Vagina (tissue), 2 donors: ENCODE results near the gene PTMA. TPM values are rescaled to one million over a fixed set of nuclear protein-coding genes. Genes with fewer than 3 reads are reported as not detected.

Source experiments
- DNase-seq, 2 donors: peaks; one replicate each; pipeline ENCODE4 v3.0.0-alpha.2; 2017; ENCODE audit errors: extremely low spot score in 2 of 2
- H3K27ac ChIP-seq: fragments of 200-600 bp; sonication (generic); one replicate; pipeline ENCODE4 v1.5.1; 2019
- H3K27me3 ChIP-seq: fragments of 200-600 bp; sonication (generic); one replicate; pipeline ENCODE4 v1.5.1; 2019
- H3K36me3 ChIP-seq, 2 donors: fragments of 200-600 bp; sonication (generic); one replicate each; pipeline ENCODE4 v1.5.1; 2017 to 2019
- H3K4me1 ChIP-seq: fragments of 200-600 bp; sonication (generic); one replicate; pipeline ENCODE4 v1.5.1; 2019
- H3K4me3 ChIP-seq, 2 donors: fragments of 200-600 bp; sonication (generic); 1 replicate in 1 of 2; 2 replicates in 1 of 2; pipeline ENCODE4 v1.5.1; 2016 to 2019
- H3K9me3 ChIP-seq: fragments of 200-600 bp; sonication (generic); one replicate; pipeline ENCODE4 v1.5.1; 2019
- CTCF ChIP-seq, 3 experiments: fragments of 450-650 bp in 2 of 3; fragments of 200-600 bp in 1 of 3; sonication (generic) in 1 of 3; IDR thresholded peaks; one replicate each; pipeline ENCODE4 v1.5.1; 2017 to 2019; ENCODE audit warnings: antibody characterized with exemption in 3 of 3, mild to moderate bottlenecking in 2 of 3, moderate library complexity in 2 of 3
- POLR2A ChIP-seq, 2 donors: fragments of 450-650 bp; IDR thresholded peaks; one replicate each; pipeline ENCODE4 v1.6.1; 2017; ENCODE audit warnings: antibody characterized with exemption in 2 of 2, mild to moderate bottlenecking in 2 of 2, moderate library complexity in 2 of 2
- POLR2AphosphoS5 ChIP-seq, 2 donors: sonication (generic); formaldehyde crosslinking; IDR thresholded peaks; one replicate each; pipeline ENCODE4 v1.9.0; 2017; ENCODE audit warnings: antibody characterized with exemption in 2 of 2, mild to moderate bottlenecking in 2 of 2, low read depth in 1 of 2; ENCODE audit not compliant: insufficient read depth in 1 of 2
- intact Hi-C: fragments of 100-400 bp; cut with DNase I; formaldehyde crosslinking; loops from one replicate; pipeline ENCODE4 v1.15.1; 2023
- total RNA-seq: library from RNA; depleted of rRNA; stranded (reverse); fragments of >200 nt; gene quantifications from one replicate; pipeline ENCODE4 v1.2.3, GENCODE V29; 2016

Gene PTMA
- total RNA-seq, 1 donor from 2014 or later = 536 TPM

GRCh38 chr2:231696004-231696367 is 12.3 kb upstream of the PTMA start:
- peak in 1 of 2 donors; percentile 96 for DNase-seq
- TF ChIP-seq POLR2A (IDR thresholded peaks at IDR 0.05) (no peak), POLR2AphosphoS5 (IDR thresholded peaks at IDR 0.05; ENCODE audit: insufficient read depth in 1 of 2, low read depth in 1 of 2) (peak in 1 of 2 donors; percentile 45), CTCF (IDR thresholded peaks at IDR 0.05) (no peak)
- peak overlapping the region; percentile 71 for H3K27ac ChIP-seq

GRCh38 chr2:231699006-231699405 is 9.3 kb upstream of the PTMA start:
- no peaks in the 10 kb centered on the region for H3K9me3 ChIP-seq
- H3K27ac ChIP-seq = no peak overlapping the region
- H3K4me3 ChIP-seq = no peak overlapping the region
- no peak for DNase-seq
- H3K36me3 ChIP-seq = no peaks in the 10 kb centered on the region
- TF ChIP-seq POLR2A (IDR thresholded peaks at IDR 0.05) (no peak), POLR2AphosphoS5 (IDR thresholded peaks at IDR 0.05; ENCODE audit: insufficient read depth in 1 of 2, low read depth in 1 of 2) (no peak), CTCF (IDR thresholded peaks at IDR 0.05) (no peak)
- no peaks in the 10 kb centered on the region for H3K27me3 ChIP-seq
- peaks cover 29% of the 10 kb centered on the region for H3K4me1 ChIP-seq
- intact Hi-C loops = no loop called here

More at GRCh38 chr2:231696004-231696367, 12.3 kb upstream of the PTMA start:
- H3K27me3 ChIP-seq = no peaks in the 10 kb centered on the region
- intact Hi-C loops = no loop called here
- peaks cover 18% of the 10 kb centered on the region for H3K4me1 ChIP-seq
- no peaks in the 10 kb centered on the region for H3K36me3 ChIP-seq
- H3K4me3 ChIP-seq = no peak overlapping the region
- H3K9me3 ChIP-seq = no peaks in the 10 kb centered on the region

GRCh38 chr2:231701456-231702373 is 6.6 kb upstream of the PTMA start:
- Histone ChIP-seq H3K9me3 (no peaks in the 10 kb centered on the region), H3K27ac (peak overlapping the region; percentile 30), H3K36me3 (no peaks in the 10 kb centered on the region), H3K4me3 (no peak overlapping the region), H3K4me1 (peaks cover 26% of the 10 kb centered on the region), H3K27me3 (no peaks in the 10 kb centered on the region)
- TF ChIP-seq POLR2AphosphoS5 (IDR thresholded peaks at IDR 0.05; ENCODE audit: insufficient read depth in 1 of 2, low read depth in 1 of 2) = peak; percentile 28 to 49
- TF ChIP-seq CTCF (IDR thresholded peaks at IDR 0.05) = no peak
- intact Hi-C loops = no loop called here
- no peak for DNase-seq

GRCh38 chr2:231704017-231704416 is 4.3 kb upstream of the PTMA start:
- intact Hi-C loops = no loop called here
- Histone ChIP-seq H3K4me3 (no peak overlapping the region), H3K27me3 (no peaks in the 10 kb centered on the region), H3K4me1 (peaks cover 25% of the 10 kb centered on the region), H3K27ac (no peak overlapping the region), H3K9me3 (no peaks in the 10 kb centered on the region), H3K36me3 (no peaks in the 10 kb centered on the region)
- TF ChIP-seq CTCF (IDR thresholded peaks at IDR 0.05) = no peak
- DNase-seq = no peak
